HAP-1 (cell line): Measurements from ENCODE around the gene AADAC.
"Not testable (repeated sequence)": the region's sequence is repeated elsewhere in the genome, so short reads cannot be mapped to it uniquely, and the experiment has no call there.

Source experiments
- DNase-seq, 2 experiments: peaks; one replicate each; pipeline ENCODE4 v3.0.0-alpha.2; 2016 to 2020; ENCODE audit warnings: low spot score in 2 of 2
- H3K27me3 ChIP-seq: fragments of 250-450 bp; sonication (Bioruptor Pico); 2 replicates; pipeline ENCODE4 v1.5.1; 2020; ENCODE audit warnings: low read depth, mild to moderate bottlenecking, moderate library complexity
- H3K36me3 ChIP-seq: fragments of 250-450 bp; sonication (Bioruptor Pico); replicated peaks from 2 replicates; pipeline ENCODE4 v1.5.1; 2020; ENCODE audit warnings: mild to moderate bottlenecking
- H3K4me1 ChIP-seq: fragments of 250-450 bp; sonication (Bioruptor Pico); 2 replicates; pipeline ENCODE4 v1.5.1; 2020; ENCODE audit warnings: mild to moderate bottlenecking
- H3K4me3 ChIP-seq: fragments of 250-450 bp; sonication (Bioruptor Pico); 2 replicates; pipeline ENCODE4 v1.5.1; 2020; ENCODE audit warnings: mild to moderate bottlenecking, moderate library complexity
- H3K9me3 ChIP-seq: fragments of 250-450 bp; sonication (Bioruptor Pico); 2 replicates; pipeline ENCODE4 v1.5.1; 2020; ENCODE audit warnings: mild to moderate bottlenecking, moderate library complexity
- in situ Hi-C: fragments of 300-500 bp; cut with MboI; formaldehyde crosslinking; loops from 3 replicates; pipeline ENCODE4 v1.14.3; 2020; ENCODE audit warnings: low sequenced_read_pairs, inconsistent platforms, mixed read lengths

AADAC gene

GRCh38 chr3:151874079-151874478 is 60.2 kb downstream of the AADAC start:
- H3K4me1 ChIP-seq, H3K27me3 ChIP-seq, H3K9me3 ChIP-seq, H3K36me3 ChIP-seq, DNase-seq, H3K4me3 ChIP-seq, in situ Hi-C loops: not testable (repeated sequence)

- DNase-seq = no peak
- in situ Hi-C loops = no loop called here
- no peaks in the 10 kb centered on the region; the same call in none of the 2 replicates for H3K27me3 ChIP-seq
- H3K4me1 ChIP-seq = no peaks in the 10 kb centered on the region; the same call in 1 of the 2 replicates
- no peaks in the 10 kb centered on the region for H3K36me3 ChIP-seq
- H3K4me3 ChIP-seq = no peak overlapping the region
- H3K9me3 ChIP-seq = no peaks in the 10 kb centered on the region
Measured at GRCh38 chr3:151875759-151876158, 61.8 kb downstream of the AADAC start.

DNA sequence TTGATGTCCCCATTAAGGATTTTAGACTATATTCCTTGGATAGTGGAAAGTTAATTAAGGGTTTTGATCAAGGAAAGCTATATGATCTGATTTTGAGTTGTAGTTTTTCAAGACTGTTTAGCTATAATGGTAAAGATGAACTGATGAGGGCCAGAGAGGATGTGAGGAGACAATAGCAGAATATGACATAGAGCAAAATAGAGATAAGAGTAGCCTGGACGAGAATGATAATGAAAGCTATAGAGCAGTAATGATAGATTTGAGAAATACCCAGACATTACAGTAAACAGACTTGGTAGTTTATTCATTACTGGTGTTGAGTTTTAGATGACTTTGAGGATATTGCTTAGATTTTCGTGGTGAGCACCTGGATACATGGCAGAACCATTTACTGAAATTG is 63.4 kb downstream of the AADAC start:
- Histone ChIP-seq H3K4me3 (no peak overlapping the region), H3K27me3 (no peaks in the 10 kb centered on the region; the same call in none of the 2 replicates), H3K36me3 (no peaks in the 10 kb centered on the region), H3K9me3 (no peaks in the 10 kb centered on the region), H3K4me1 (no peaks in the 10 kb centered on the region)
- in situ Hi-C loops = no loop called here
- DNase-seq = no peak
